ENCODE results near the gene CFAP221.

The CFAP221 gene

GRCh38 chr2:119531292-119531691, 13.0 kb upstream of the CFAP221 start:
- H3K27ac ChIP-seq (ENCODE audit: low read depth, low read length) = no peak overlapping the region
- H3K4me2 ChIP-seq (ENCODE audit: low read depth, low read length, poor library complexity, severe bottlenecking) = no peak overlapping the region
- H2AFZ ChIP-seq (ENCODE audit: low read depth, low read length, severe bottlenecking) = no peak overlapping the region
- no peak overlapping the region for H3K4me3 ChIP-seq (ENCODE audit: insufficient read depth, low read length, poor library complexity, severe bottlenecking)
- no peaks in the 10 kb centered on the region for H3K27me3 ChIP-seq (ENCODE audit: low read length)
- H3K9me2 ChIP-seq (replicated peaks; ENCODE audit: insufficient read depth, low read length) = no peaks in the 10 kb centered on the region
- TF ChIP-seq EZH2phosphoT487 (conservative IDR thresholded peaks at IDR 0.05; ENCODE audit: low read length) (no peak), CTCF (IDR thresholded peaks at IDR 0.05; ENCODE audit: insufficient read depth, low read length, poor library complexity, severe bottlenecking) (peak; percentile 10)
- H3K36me3 ChIP-seq (ENCODE audit: low read length) = no peaks in the 10 kb centered on the region
- H3K9me3 ChIP-seq (ENCODE audit: insufficient read depth, low read length) = peaks cover 13% of the 10 kb centered on the region; the same call in 1 of the 2 replicates
- H4K20me1 ChIP-seq (ENCODE audit: low read depth, low read length) = no peaks in the 10 kb centered on the region
- H3F3A ChIP-seq (ENCODE audit: insufficient read depth) = no peaks in the 10 kb centered on the region
- no peaks in the 10 kb centered on the region for H3K79me2 ChIP-seq (ENCODE audit: insufficient read depth, low read length)
- no peak overlapping the region for H3K9ac ChIP-seq (ENCODE audit: low read length)

- no peak overlapping the region for H2AFZ ChIP-seq (ENCODE audit: low read depth, low read length, severe bottlenecking)
- H3K27ac ChIP-seq (ENCODE audit: low read depth, low read length) = no peak overlapping the region
- no peak overlapping the region for H3K4me3 ChIP-seq (ENCODE audit: insufficient read depth, low read length, poor library complexity, severe bottlenecking)
- H3K4me2 ChIP-seq (ENCODE audit: low read depth, low read length, poor library complexity, severe bottlenecking) = no peak overlapping the region
- peaks cover 13% of the 10 kb centered on the region; the same call in 1 of the 2 replicates for H3K9me3 ChIP-seq (ENCODE audit: insufficient read depth, low read length)
- H3K27me3 ChIP-seq (ENCODE audit: low read length) = no peaks in the 10 kb centered on the region
- no peak for TF ChIP-seq CTCF (IDR thresholded peaks at IDR 0.05; ENCODE audit: insufficient read depth, low read length, poor library complexity, severe bottlenecking)
- no peak for TF ChIP-seq EZH2phosphoT487 (conservative IDR thresholded peaks at IDR 0.05; ENCODE audit: low read length)
- no peak overlapping the region for H3K9ac ChIP-seq (ENCODE audit: low read length)
- H4K20me1 ChIP-seq (ENCODE audit: low read depth, low read length) = no peaks in the 10 kb centered on the region
- H3K36me3 ChIP-seq (ENCODE audit: low read length) = no peaks in the 10 kb centered on the region
- no peaks in the 10 kb centered on the region for H3K79me2 ChIP-seq (ENCODE audit: insufficient read depth, low read length)
- no peaks in the 10 kb centered on the region for H3F3A ChIP-seq (ENCODE audit: insufficient read depth)
- H3K9me2 ChIP-seq (replicated peaks; ENCODE audit: insufficient read depth, low read length) = no peaks in the 10 kb centered on the region
Measured at GRCh38 chr2:119533560-119533959, 10.7 kb upstream of the CFAP221 start.

- no peaks in the 10 kb centered on the region for H3F3A ChIP-seq (ENCODE audit: insufficient read depth)
- TF ChIP-seq EZH2phosphoT487 (conservative IDR thresholded peaks at IDR 0.05; ENCODE audit: low read length) (no peak), CTCF (IDR thresholded peaks at IDR 0.05; ENCODE audit: insufficient read depth, low read length, poor library complexity, severe bottlenecking) (no peak)
- H3K9me3 ChIP-seq (ENCODE audit: insufficient read depth, low read length) = peaks cover 13% of the 10 kb centered on the region; the same call in 1 of the 2 replicates
- no peak overlapping the region for H3K9ac ChIP-seq (ENCODE audit: low read length)
- H3K9me2 ChIP-seq (replicated peaks; ENCODE audit: insufficient read depth, low read length) = no peaks in the 10 kb centered on the region
- H2AFZ ChIP-seq (ENCODE audit: low read depth, low read length, severe bottlenecking) = no peak overlapping the region
- no peaks in the 10 kb centered on the region for H3K79me2 ChIP-seq (ENCODE audit: insufficient read depth, low read length)
- H3K27me3 ChIP-seq (ENCODE audit: low read length) = no peaks in the 10 kb centered on the region; the same call in 1 of the 2 replicates
- H3K36me3 ChIP-seq (ENCODE audit: low read length) = no peaks in the 10 kb centered on the region
- no peak overlapping the region for H3K4me3 ChIP-seq (ENCODE audit: insufficient read depth, low read length, poor library complexity, severe bottlenecking)
- no peaks in the 10 kb centered on the region for H4K20me1 ChIP-seq (ENCODE audit: low read depth, low read length)
- no peak overlapping the region for H3K27ac ChIP-seq (ENCODE audit: low read depth, low read length)
- H3K4me2 ChIP-seq (ENCODE audit: low read depth, low read length, poor library complexity, severe bottlenecking) = no peak overlapping the region
Measured at GRCh38 chr2:119536211-119536610, 8.0 kb upstream of the CFAP221 start.

All from SU-DHL-6 (cell line).